ENCODE data around the gene FBLL1. TPM values are rescaled to one million over a fixed set of nuclear protein-coding genes. Genes with fewer than 3 reads are reported as not detected.
A peak's percentile ranks its signal among the peaks of the same experiment; 100 is the strongest.

The FBLL1 gene
- total and polyA plus RNA-seq, 9 donors, result 0.15 to 4.9 (median 1.0) TPM

DNA sequence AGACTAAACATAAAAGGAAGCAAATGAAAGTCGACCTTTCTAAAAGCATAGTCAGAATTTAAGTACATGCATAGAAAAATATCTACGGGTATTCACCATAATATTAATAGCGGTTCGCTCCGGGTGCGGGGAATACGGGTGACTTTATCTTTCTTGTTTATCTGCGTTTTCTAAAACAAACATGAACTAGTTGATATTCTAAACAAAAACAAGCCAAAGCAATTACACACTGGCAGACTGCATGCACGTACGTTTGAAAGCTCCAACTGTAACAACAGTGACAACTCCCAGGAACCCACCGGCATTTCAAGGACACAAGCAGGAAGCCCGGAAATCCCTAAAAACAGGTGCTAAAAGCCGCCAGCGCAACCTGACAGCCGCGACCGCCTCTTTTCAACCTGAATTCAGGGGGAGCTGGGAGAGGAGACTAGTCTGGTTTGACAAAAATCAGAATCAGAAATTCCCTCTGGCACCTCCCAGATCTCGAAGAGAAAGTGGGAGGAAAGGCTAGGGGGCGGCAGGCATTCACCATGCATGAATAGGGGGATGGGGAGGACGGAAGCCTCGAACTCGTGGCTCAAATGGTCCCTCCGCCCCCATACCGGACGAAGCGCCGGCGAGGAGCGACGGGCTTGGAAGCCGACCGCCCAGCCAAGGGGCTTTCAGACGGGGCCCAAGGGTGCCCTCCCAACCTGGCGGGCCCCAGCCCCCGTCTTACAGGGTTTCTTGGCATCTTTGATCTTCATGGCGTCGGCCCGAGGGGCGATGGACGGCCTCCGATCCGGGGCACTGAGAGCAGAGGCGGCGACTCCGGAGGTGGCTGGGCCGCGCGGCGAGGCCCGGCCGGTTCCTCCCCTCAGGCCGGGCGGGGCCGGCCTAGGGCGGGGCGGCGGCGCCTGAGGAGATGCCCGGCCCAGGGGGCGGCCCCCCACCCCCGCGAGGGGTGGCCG is 49.7 kb downstream of the FBLL1 start, which contains the start of gene PANK3:
Gene PANK3, minus strand, starts transcription at position 831 of the 950 bp plus-strand sequence. Its CDS starts 85 bp downstream, at position 746.
- H3K27ac ChIP-seq, result peak within 1 kb of the TSS; percentile 93 to 97
- TF ChIP-seq EP300 (IDR thresholded peaks at IDR 0.05) (no peak), POLR2A (IDR thresholded peaks at IDR 0.05) (no peak), CTCF (IDR thresholded peaks at IDR 0.05) (no peak)
- intact Hi-C loops (cut with DNase I), result no loop called here
- no peaks in the 10 kb centered on the region for H3K27me3 ChIP-seq
- DNase-seq, result no peak
- no peaks in the 10 kb centered on the region for H3K9me3 ChIP-seq
- peak within 1 kb of the TSS; percentile 66 for H3K4me3 ChIP-seq
- 0 to 1% (median 0%) methylated on average over 38 to 63 of the region's 63 CpGs for WGBS, 3 donors
- H3K4me1 ChIP-seq (ENCODE audit: insufficient read depth), result peaks cover 4% of the 10 kb centered on the region
- no peaks in the 10 kb centered on the region for H3K36me3 ChIP-seq

DNA sequence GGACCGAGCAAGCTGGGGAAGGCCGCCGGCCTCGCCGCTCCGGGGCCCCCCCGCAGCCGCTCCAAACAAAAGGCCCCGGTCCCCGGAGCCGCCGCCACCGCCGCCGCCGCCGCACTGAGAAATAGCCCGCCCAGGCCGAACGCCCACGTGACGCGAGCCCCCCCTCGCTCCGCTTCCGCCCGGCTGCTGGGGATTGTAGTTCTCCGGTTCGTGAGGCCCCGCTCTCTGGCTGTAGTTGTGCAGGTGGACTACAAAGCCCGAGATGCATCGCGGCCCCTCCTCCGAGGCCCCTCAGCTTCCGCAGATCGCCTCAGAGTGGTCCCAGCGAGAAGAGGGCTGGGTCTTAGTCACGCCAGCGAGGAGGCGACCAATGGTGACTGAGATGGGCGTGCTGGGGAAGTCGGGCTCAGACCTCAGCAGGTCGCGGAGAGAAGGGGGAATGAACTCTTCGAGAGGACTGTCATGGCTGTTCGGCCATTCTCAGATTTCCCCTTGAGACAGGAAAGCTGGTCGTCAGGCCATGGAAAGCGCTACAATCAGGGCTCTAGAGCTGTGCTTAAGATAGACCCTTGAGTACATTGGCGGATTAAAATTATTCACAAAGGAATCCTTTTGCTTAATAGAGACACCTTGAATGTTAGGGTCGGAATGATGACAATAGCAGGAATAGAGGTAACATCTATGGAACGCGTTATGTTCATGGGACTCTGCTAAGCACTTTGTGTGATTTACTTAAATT is 50.6 kb downstream of the FBLL1 start:
- peak overlapping the region; percentile 66 for H3K4me3 ChIP-seq
- 1% methylated on average over 39 to 52 of the region's 52 CpGs for WGBS, 3 donors
- H3K27ac ChIP-seq, result peak overlapping the region; percentile 93 to 97
- intact Hi-C loops (cut with DNase I), result no loop called here
- peaks cover 4% of the 10 kb centered on the region for H3K4me1 ChIP-seq (ENCODE audit: insufficient read depth)
- H3K9me3 ChIP-seq, result no peaks in the 10 kb centered on the region
- DNase-seq, result peak; percentile 96 to 98 (median 98)
- TF ChIP-seq POLR2A (IDR thresholded peaks at IDR 0.05) (peak; percentile 88), EP300 (IDR thresholded peaks at IDR 0.05) (no peak), CTCF (IDR thresholded peaks at IDR 0.05) (no peak)
- no peaks in the 10 kb centered on the region for H3K27me3 ChIP-seq
- H3K36me3 ChIP-seq, result no peaks in the 10 kb centered on the region

DNA sequence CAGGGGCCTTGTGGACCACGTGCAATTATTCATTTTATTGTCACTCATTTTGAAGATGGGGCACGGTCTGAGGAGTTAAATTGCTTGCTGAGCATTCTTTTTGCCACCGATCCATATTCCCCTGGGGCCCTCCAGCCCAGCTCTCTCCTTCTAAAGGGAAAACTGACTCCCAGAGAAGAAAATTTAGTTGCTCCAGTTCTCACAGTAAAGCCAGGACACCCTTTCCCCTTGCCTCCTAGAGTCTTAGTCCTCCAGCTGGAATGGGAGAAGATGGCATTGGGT is 51.1 kb downstream of the FBLL1 start:
- H3K27ac ChIP-seq, result peak overlapping the region in 1 of 2 donors; percentile 93
- H3K36me3 ChIP-seq, result no peaks in the 10 kb centered on the region
- intact Hi-C loops (cut with DNase I), result no loop called here
- no peaks in the 10 kb centered on the region for H3K27me3 ChIP-seq
- peaks cover 4% of the 10 kb centered on the region for H3K4me1 ChIP-seq (ENCODE audit: insufficient read depth)
- 9 to 18% (median 18%) methylated on average over 3 of the region's 3 CpGs for WGBS, 3 donors
- H3K4me3 ChIP-seq, result peak overlapping the region; percentile 66
- no peak for DNase-seq
- H3K9me3 ChIP-seq, result no peaks in the 10 kb centered on the region
- TF ChIP-seq CTCF (IDR thresholded peaks at IDR 0.05), result no peak
- no peak for TF ChIP-seq EP300 (IDR thresholded peaks at IDR 0.05)
- no peak for TF ChIP-seq POLR2A (IDR thresholded peaks at IDR 0.05)

Small RNA genes within 50 kb of the gene (microRNA-seq; reads per million reads assigned to microRNA genes)
- 0 reads per million in 3 donors for gene MIR103A1
- gene MIR103B1, result 0 reads per million in 3 donors

Small RNA genes within 50 kb of the gene (small RNA-seq; reads per million reads assigned to genes)
- gene MIR103A1, result not detected

Other genes starting within 250 kb of the FBLL1 start
- gene WWC1, start 237.7 kb upstream of the FBLL1 start, total RNA-seq, result 10 to 100 TPM in 2 of 7 donors, 1 to 10 TPM in 4, under 1 TPM in 1; 0.58 to 60.3 (median 5.3) TPM
- 10 to 100 TPM in 1 of 2 donors, 1 to 10 TPM in 1; 1.5 to 12.7 TPM for gene WWC1, start 237.7 kb upstream of the FBLL1 start, polyA plus RNA-seq
- gene RARS1, start 42.8 kb upstream of the FBLL1 start, total RNA-seq, result 100 to 1,000 TPM in 1 of 7 donors, 10 to 100 TPM in 6; 62.0 to 104 (median 75.3) TPM
- gene RARS1, start 42.8 kb upstream of the FBLL1 start, polyA plus RNA-seq, result 10 to 100 TPM; 19.1 to 41.5 TPM
- gene PANK3, start 50.1 kb downstream of the FBLL1 start, total RNA-seq, result 10 to 100 TPM; 20.9 to 59.1 (median 38.3) TPM
- gene PANK3, start 50.1 kb downstream of the FBLL1 start, polyA plus RNA-seq, result 10 to 100 TPM in 1 of 2 donors, 1 to 10 TPM in 1; 8.3 to 15.3 TPM

Data from ovary (tissue), 9 donors.